SK-N-SH treated with all-trans-retinoic acid at 6 μM for 48 hours (cell line): ENCODE data around the gene CRACR2A.

Experiments used
- ATAC-seq: fragments of 200-7000 bp; cut with Tn5 transposase; 3 replicates; pipeline ENCODE4 v1.9.1; 2020; ENCODE audit warnings: mild to moderate bottlenecking, moderate library complexity
- ARNTL ChIP-seq: fragments of 450-650 bp; formaldehyde crosslinking; IDR thresholded peaks from 2 replicates; pipeline ENCODE4 v1.5.0; 2020; ENCODE audit warnings: low read depth, mild to moderate bottlenecking, moderate library complexity, borderline replicate concordance
- BACH2 ChIP-seq: fragments of 250-450 bp; sonication (Bioruptor Pico); IDR thresholded peaks from 2 replicates; pipeline ENCODE4 v1.9.0; 2021; ENCODE audit warnings: mild to moderate bottlenecking, borderline replicate concordance
- CSDC2 ChIP-seq: fragments of 250-450 bp; sonication (Bioruptor Pico); IDR thresholded peaks from 2 replicates; pipeline ENCODE4 v1.5.0; 2020; ENCODE audit warnings: mild to moderate bottlenecking, moderate library complexity
- ESRRG ChIP-seq: fragments of 250-450 bp; sonication (Bioruptor Pico); IDR thresholded peaks from 2 replicates; pipeline ENCODE4 v1.6.1; 2021; ENCODE audit warnings: mild to moderate bottlenecking
- GLIS3 ChIP-seq: fragments of 250-450 bp; sonication (Bioruptor Pico); IDR thresholded peaks from 2 replicates; pipeline ENCODE4 v1.5.0; 2020; ENCODE audit warnings: mild to moderate bottlenecking, moderate library complexity
- ISL1 ChIP-seq: fragments of 250-450 bp; sonication (Bioruptor Pico); IDR thresholded peaks from 2 replicates; pipeline ENCODE4 v2.1.2; 2022; ENCODE audit warnings: mild to moderate bottlenecking, moderate library complexity
- OSR1 ChIP-seq: fragments of 250-450 bp; sonication (Bioruptor Pico); IDR thresholded peaks from 2 replicates; pipeline ENCODE4 v1.8.0; 2022; ENCODE audit warnings: moderate library complexity, mild to moderate bottlenecking, inconsistent platforms
- RARB ChIP-seq: fragments of 250-450 bp; sonication (Bioruptor Pico); IDR thresholded peaks from 2 replicates; pipeline ENCODE4 v1.8.0; 2021; ENCODE audit warnings: mild to moderate bottlenecking, moderate library complexity
- SNAI2 ChIP-seq: fragments of 250-450 bp; sonication (Bioruptor Pico); IDR thresholded peaks from 2 replicates; pipeline ENCODE4 v1.5.0; 2020; ENCODE audit warnings: mild to moderate bottlenecking, moderate library complexity
- TOX ChIP-seq: fragments of 250-450 bp; sonication (Bioruptor Pico); IDR thresholded peaks from 2 replicates; pipeline ENCODE4 v1.8.0; 2021; ENCODE audit warnings: mild to moderate bottlenecking, moderate library complexity, borderline replicate concordance
- ZC3H10 ChIP-seq: fragments of 250-450 bp; sonication (Bioruptor Pico); IDR thresholded peaks from 2 replicates; pipeline ENCODE4 v1.5.1; 2021; ENCODE audit warnings: mild to moderate bottlenecking, moderate library complexity
- ZFP3 ChIP-seq: fragments of 250-450 bp; sonication (Bioruptor Pico); IDR thresholded peaks from 2 replicates; pipeline ENCODE4 v1.5.0; 2020; ENCODE audit warnings: mild to moderate bottlenecking, moderate library complexity
- ZFP30 ChIP-seq: fragments of 450-650 bp; formaldehyde crosslinking; IDR thresholded peaks from 2 replicates; pipeline ENCODE4 v1.5.0; 2022; ENCODE audit warnings: mild to moderate bottlenecking, moderate library complexity
- ZNF565 ChIP-seq: fragments of 450-650 bp; formaldehyde crosslinking; conservative IDR thresholded peaks from 2 replicates; pipeline ENCODE4 v1.5.0; 2020; ENCODE audit warnings: low read depth, mild to moderate bottlenecking, moderate library complexity
- ZNF70 ChIP-seq: fragments of 450-650 bp; formaldehyde crosslinking; IDR thresholded peaks from 2 replicates; pipeline ENCODE4 v1.5.0; 2020; ENCODE audit warnings: mild to moderate bottlenecking, moderate library complexity
- TF ChIP-seq, protein P1 (sequence below): fragments of 250-450 bp; sonication (Bioruptor Pico); IDR thresholded peaks from 2 replicates; pipeline ENCODE4 v1.8.0; 2021; ENCODE audit warnings: low read depth, mild to moderate bottlenecking, moderate library complexity, borderline replicate concordance
- TF ChIP-seq, protein P2 (sequence below): fragments of 250-450 bp; sonication (Bioruptor Pico); IDR thresholded peaks from 2 replicates; pipeline ENCODE4 v1.5.1; 2021; ENCODE audit warnings: mild to moderate bottlenecking, moderate library complexity
- TF ChIP-seq, protein P3 (sequence below): fragments of 250-450 bp; sonication (Bioruptor Pico); IDR thresholded peaks from 2 replicates; pipeline ENCODE4 v1.5.0; 2020; ENCODE audit warnings: mild to moderate bottlenecking, moderate library complexity
- TF ChIP-seq, protein P4 (sequence below): fragments of 250-450 bp; sonication (Bioruptor Pico); IDR thresholded peaks from 2 replicates; pipeline ENCODE4 v1.8.0; 2020; ENCODE audit warnings: mild to moderate bottlenecking, moderate library complexity, borderline replicate concordance

CRACR2A gene

DNA sequence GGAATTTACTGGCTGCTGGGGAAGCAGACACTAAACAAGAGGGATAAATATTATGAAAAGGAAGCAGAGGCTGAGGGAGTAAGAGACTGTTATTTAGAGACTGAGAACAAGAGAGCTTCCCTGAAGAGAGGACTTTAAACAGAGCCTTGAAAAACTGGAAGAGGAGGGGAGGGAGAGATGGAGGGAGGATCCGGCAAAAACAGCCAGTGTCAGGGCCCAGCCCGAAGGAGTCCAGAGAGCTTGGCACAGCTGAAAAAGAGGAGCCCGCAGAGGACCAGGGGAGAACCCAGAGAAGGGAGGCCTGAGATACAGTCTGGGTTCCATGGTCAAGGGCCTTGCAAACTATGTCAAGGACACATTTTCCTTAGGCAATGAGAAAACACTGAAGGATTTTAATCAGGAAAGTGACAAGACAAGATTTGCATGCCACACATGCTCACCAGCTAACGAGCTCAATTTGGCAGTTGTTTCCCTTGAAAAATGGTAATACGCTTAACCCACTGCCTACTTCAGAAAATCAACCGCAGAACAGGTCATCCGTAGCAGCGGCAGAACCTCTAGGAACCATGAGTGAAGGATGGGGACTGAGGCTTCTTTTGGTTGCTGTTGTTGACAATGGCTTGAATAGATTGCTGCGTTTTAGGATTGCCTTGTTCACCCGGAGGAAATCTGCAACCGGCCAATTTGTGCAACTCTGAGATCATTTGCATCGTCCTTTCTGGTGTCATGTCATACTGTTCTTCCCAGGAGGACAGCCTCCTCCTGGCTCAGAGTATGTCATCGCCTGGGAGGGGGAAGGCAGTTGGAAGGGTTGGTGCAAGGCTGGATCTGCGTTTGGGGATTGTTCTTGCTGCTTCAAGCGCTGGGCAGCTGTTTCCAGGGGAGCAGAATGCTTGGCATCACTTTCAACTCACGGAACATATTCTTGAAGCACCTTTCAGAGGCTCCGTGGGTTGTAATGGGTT is 153.7 kb downstream of the CRACR2A start:
- ATAC-seq = no peak
- TF ChIP-seq ZFP30 (CRISPR knock-in tag) = no peak
- TF ChIP-seq BACH2 (CRISPR knock-in tag) = no peak
- no peak for TF ChIP-seq ESRRG (CRISPR knock-in tag)
- TF ChIP-seq SNAI2 (CRISPR knock-in tag) = no peak
- TF ChIP-seq, all 23 proteins: peak for 0

DNA sequence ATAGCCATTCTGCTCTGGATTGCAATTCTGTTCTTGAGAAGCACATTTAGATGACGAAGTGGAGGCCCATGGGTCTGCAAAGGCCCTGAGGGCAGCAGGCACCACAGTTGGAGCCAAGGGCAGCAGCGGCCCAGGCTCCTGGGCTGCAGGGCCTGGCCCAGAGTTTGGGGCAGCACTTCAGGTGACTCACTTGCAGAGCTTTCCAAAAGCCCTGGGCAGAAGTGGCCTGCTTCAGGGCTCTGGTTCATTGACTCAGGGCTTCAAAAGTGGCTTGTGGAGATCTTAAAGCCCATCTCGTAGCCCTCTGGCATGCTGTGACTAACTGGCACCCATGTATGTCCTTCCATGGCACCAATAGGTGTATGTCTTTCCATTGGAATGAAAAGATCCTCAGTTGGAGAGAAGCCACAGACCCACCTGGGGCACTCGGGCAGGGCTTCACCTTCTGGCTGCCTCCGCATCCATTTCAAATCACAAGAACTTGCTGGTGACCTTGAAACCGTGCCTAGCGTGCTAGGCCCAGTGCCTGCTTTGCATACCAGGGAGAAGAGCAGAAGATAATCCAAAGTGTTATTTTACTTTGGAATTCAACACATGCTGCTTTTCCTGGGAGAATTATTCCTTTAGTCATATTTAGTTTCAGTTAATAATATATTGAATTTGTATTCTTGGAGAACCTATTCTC is 155.2 kb downstream of the CRACR2A start:
- TF ChIP-seq, protein P1, sequence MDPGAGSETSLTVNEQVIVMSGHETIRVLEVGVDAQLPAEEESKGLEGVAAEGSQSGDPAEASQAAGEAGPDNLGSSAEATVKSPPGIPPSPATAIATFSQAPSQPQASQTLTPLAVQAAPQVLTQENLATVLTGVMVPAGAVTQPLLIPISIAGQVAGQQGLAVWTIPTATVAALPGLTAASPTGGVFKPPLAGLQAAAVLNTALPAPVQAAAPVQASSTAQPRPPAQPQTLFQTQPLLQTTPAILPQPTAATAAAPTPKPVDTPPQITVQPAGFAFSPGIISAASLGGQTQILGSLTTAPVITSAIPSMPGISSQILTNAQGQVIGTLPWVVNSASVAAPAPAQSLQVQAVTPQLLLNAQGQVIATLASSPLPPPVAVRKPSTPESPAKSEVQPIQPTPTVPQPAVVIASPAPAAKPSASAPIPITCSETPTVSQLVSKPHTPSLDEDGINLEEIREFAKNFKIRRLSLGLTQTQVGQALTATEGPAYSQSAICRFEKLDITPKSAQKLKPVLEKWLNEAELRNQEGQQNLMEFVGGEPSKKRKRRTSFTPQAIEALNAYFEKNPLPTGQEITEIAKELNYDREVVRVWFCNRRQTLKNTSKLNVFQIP (CRISPR knock-in tag) = no peak
- TF ChIP-seq ISL1 (CRISPR knock-in tag) (no peak), ZFP3 (no peak), GLIS3 (CRISPR knock-in tag) (no peak), ZC3H10 (CRISPR knock-in tag) (no peak), RARB (CRISPR knock-in tag) (no peak)
- no peak for ATAC-seq

DNA sequence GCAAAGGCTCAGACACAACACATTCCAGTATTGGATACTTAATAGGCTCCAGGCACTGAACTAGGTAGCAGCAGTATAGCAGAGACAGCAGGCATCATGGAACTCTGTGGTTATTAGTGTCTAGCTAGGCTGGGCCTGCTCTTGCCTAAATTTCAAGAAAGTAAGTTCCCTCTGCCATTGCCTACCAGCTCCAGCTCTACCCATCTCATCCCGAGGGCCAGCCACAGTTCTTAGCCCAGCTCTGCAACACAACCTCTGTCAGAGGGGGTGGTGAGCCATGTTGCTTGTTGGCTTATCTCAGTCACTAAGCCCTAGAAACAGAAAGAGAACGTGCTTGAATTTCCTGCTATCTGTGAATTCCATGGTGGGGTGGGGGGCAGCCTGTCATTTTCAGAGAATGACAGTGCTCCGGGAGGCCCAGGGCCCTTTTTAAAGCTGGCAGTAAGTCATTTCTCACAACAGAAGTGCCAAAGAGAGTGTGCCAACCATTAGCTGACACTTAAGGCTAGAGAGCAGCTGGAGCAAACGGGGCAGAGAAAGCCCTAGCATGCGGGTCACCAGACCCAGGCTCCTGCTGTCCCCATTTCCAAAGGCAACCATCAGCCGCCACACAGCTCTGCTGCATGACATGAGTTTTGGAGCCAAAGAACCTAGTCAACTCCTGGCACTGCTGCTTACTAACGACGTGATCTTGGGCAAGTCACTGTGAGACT is 156.1 kb downstream of the CRACR2A start:
- ATAC-seq = no peak
- TF ChIP-seq SNAI2 (CRISPR knock-in tag) = no peak

DNA sequence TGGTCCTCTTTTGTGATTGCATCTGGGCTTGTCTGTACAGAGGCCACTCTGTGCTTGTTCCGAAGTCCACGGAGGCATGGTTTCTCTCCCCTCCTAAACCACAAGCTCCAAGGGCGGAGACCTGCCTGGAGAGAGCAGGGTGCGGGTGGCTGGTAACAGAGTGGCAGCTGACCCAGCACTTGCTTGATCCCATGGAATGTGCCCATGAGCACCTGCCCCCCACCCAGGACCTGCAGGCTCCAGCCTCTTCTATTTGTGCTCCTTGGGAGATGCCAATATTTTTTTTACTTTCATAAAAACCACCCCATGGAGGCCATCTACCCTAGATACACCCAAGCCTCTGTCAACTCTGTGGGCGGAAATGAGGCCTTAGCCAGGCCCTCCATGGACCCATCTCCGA is 157.2 kb downstream of the CRACR2A start:
- no peak for ATAC-seq
- TF ChIP-seq ZFP3 (no peak), ESRRG (CRISPR knock-in tag) (no peak), CSDC2 (no peak), ZNF70 (CRISPR knock-in tag) (no peak)
- TF ChIP-seq, protein P2, sequence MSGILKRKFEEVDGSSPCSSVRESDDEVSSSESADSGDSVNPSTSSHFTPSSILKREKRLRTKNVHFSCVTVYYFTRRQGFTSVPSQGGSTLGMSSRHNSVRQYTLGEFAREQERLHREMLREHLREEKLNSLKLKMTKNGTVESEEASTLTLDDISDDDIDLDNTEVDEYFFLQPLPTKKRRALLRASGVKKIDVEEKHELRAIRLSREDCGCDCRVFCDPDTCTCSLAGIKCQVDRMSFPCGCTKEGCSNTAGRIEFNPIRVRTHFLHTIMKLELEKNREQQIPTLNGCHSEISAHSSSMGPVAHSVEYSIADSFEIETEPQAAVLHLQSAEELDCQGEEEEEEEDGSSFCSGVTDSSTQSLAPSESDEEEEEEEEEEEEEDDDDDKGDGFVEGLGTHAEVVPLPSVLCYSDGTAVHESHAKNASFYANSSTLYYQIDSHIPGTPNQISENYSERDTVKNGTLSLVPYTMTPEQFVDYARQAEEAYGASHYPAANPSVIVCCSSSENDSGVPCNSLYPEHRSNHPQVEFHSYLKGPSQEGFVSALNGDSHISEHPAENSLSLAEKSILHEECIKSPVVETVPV = no peak
- TF ChIP-seq, protein P3, sequence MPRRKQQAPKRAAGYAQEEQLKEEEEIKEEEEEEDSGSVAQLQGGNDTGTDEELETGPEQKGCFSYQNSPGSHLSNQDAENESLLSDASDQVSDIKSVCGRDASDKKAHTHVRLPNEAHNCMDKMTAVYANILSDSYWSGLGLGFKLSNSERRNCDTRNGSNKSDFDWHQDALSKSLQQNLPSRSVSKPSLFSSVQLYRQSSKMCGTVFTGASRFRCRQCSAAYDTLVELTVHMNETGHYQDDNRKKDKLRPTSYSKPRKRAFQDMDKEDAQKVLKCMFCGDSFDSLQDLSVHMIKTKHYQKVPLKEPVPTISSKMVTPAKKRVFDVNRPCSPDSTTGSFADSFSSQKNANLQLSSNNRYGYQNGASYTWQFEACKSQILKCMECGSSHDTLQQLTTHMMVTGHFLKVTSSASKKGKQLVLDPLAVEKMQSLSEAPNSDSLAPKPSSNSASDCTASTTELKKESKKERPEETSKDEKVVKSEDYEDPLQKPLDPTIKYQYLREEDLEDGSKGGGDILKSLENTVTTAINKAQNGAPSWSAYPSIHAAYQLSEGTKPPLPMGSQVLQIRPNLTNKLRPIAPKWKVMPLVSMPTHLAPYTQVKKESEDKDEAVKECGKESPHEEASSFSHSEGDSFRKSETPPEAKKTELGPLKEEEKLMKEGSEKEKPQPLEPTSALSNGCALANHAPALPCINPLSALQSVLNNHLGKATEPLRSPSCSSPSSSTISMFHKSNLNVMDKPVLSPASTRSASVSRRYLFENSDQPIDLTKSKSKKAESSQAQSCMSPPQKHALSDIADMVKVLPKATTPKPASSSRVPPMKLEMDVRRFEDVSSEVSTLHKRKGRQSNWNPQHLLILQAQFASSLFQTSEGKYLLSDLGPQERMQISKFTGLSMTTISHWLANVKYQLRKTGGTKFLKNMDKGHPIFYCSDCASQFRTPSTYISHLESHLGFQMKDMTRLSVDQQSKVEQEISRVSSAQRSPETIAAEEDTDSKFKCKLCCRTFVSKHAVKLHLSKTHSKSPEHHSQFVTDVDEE (CRISPR knock-in tag) = no peak

DNA sequence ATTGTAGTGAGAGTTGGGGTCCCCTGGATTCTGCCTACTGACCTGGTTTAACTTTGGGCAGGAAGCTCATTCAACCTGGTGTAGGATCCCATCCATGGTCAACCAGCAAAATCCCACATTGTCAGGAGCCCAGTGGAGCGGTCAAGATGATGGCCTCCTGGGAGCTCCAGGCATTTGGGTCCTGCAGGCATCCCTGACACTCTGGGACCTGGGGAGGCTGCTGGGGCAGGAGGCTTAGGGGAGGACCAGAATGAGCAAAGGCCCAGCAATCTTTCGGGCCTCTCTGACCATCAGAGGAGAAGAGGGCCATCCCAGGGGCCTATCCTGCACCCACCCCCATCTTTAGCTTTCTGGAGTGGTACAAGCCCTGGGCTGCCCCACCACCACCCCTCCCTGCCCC is 157.9 kb downstream of the CRACR2A start:
- TF ChIP-seq TOX (CRISPR knock-in tag) (no peak), ISL1 (CRISPR knock-in tag) (no peak), ARNTL (CRISPR knock-in tag) (no peak), ZFP30 (CRISPR knock-in tag) (no peak), ZNF70 (CRISPR knock-in tag) (no peak), ZNF565 (CRISPR knock-in tag) (no peak), ESRRG (CRISPR knock-in tag) (no peak), OSR1 (no peak)
- TF ChIP-seq, protein P4, sequence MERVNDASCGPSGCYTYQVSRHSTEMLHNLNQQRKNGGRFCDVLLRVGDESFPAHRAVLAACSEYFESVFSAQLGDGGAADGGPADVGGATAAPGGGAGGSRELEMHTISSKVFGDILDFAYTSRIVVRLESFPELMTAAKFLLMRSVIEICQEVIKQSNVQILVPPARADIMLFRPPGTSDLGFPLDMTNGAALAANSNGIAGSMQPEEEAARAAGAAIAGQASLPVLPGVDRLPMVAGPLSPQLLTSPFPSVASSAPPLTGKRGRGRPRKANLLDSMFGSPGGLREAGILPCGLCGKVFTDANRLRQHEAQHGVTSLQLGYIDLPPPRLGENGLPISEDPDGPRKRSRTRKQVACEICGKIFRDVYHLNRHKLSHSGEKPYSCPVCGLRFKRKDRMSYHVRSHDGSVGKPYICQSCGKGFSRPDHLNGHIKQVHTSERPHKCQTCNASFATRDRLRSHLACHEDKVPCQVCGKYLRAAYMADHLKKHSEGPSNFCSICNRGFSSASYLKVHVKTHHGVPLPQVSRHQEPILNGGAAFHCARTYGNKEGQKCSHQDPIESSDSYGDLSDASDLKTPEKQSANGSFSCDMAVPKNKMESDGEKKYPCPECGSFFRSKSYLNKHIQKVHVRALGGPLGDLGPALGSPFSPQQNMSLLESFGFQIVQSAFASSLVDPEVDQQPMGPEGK (CRISPR knock-in tag) = no peak
- TF ChIP-seq, protein P1 (CRISPR knock-in tag) = no peak
- TF ChIP-seq, protein P2 = no peak
- ATAC-seq = no peak
